Right lobe of liver (tissue), 6 donors: Measurements from ENCODE around the gene SETBP1. TPM values are rescaled to one million over a fixed set of nuclear protein-coding genes. Genes with fewer than 3 reads are reported as not detected.

Source experiments
- ATAC-seq, 4 donors: fragments of 200-7000 bp; cut with Tn5 transposase; one replicate each; pipeline ENCODE4 v1.9.1; 2020; ENCODE audit warnings: mild to moderate bottlenecking in 4 of 4, moderate library complexity in 4 of 4
- DNase-seq, 3 donors: peaks; one replicate each; pipeline ENCODE4 v3.0.0-alpha.2; 2020
- H3K27ac ChIP-seq, 3 donors: fragments of 200-600 bp; one replicate each; pipeline ENCODE4 v1.8.0; 2022
- H3K27me3 ChIP-seq, 2 donors: fragments of 200-600 bp; one replicate each; pipeline ENCODE4 v1.8.0; 2022
- H3K36me3 ChIP-seq, 4 donors: fragments of 200-600 bp; sonication (generic) in 1 of 4; one replicate each; pipeline versions ENCODE4 v1.5.1 to v1.8.0; 2017 to 2022; ENCODE audit warnings: control low read depth in 1 of 4
- H3K4me1 ChIP-seq, 4 donors: fragments of 200-600 bp; sonication (generic) in 1 of 4; one replicate each; pipeline versions ENCODE4 v1.5.1 to v1.8.0; 2017 to 2022; ENCODE audit warnings: control low read depth in 1 of 4
- H3K4me3 ChIP-seq, 3 donors: fragments of 200-600 bp; one replicate each; pipeline ENCODE4 v1.8.0; 2022
- H3K9me3 ChIP-seq, 4 donors: fragments of 200-600 bp; sonication (generic) in 1 of 4; one replicate each; pipeline versions ENCODE4 v1.5.1 to v1.8.0; 2017 to 2022; ENCODE audit warnings: control low read depth in 1 of 4
- CTCF ChIP-seq, 4 donors: fragments of 200-600 bp in 3 of 4; fragments of 450-650 bp in 1 of 4; IDR thresholded peaks; one replicate each; pipeline versions ENCODE4 v1.5.1 to v1.8.0; 2016 to 2022; ENCODE audit warnings: antibody characterized with exemption in 4 of 4, mild to moderate bottlenecking in 2 of 4
- POLR2A ChIP-seq: fragments of 450-650 bp; IDR thresholded peaks from one replicate; pipeline ENCODE4 v1.6.1; 2017; ENCODE audit warnings: antibody characterized with exemption, mild to moderate bottlenecking
- WGBS: methylation state at CpG from one replicate; pipeline ENCODE4 v1.1.6; 2018; ENCODE audit warnings: low coverage, low lambda C conversion rate; ENCODE audit not compliant: insufficient coverage; ENCODE audit errors: missing lambda C conversion rate; 5-methylcytosine and 5-hydroxymethylcytosine counted together
- intact Hi-C, 2 donors: fragments of 100-400 bp; cut with DNase I; formaldehyde crosslinking; loops; one replicate each; pipeline versions ENCODE4 v1.11.2 to v1.14.1; 2022
- total RNA-seq, 6 experiments: library from RNA; depleted of rRNA in 2 of 6; stranded (reverse); fragments of >200 nt in 2 of 6; fragmentation: NEBNext Ultra II Directional in 3 of 6; extraction: Animal tissue kit (Norgen Biotek cat#: 25700) in 3 of 6; gene quantifications; one replicate each; pipeline versions ENCODE4 v1.1.0 to v1.2.4, GENCODE V29; 2016 to 2023
- donor health status: DM: no; HTN: yes; CAD: no.
- donor health status: DM: no; HTN: no; CAD: no.
- donor health status: DM: no; HTN: no; CAD: no.
- donor health status: DM: no; HTN: yes; CAD: no.
- donor health status: DM: no; HTN: yes; CAD: no.

The SETBP1 gene
- total RNA-seq, 6 experiments from 2014 or later, result 14.3 to 29.1 (median 16.6) TPM

DNA sequence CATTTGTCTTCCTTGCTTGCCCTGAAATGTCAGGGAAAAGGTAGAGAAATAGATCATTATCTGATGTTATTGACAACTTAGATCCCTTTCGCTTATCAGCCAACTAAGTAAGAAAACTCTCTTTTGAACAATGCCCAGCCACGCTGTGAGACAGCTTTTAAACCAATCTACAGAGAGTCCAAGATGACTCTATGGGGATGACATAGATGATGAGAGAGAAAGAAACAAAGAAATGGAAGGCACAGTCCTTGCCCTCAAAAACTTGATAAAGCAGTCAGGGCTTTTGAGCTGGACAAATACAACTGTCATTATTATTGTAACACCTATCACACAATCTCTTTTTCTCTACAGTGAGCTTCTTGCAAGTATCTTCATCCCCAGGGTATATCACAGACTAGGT lies 222.6 kb downstream of the SETBP1 start:
- ATAC-seq, result no peak
- intact Hi-C loops, result no loop called here
- no peak for TF ChIP-seq POLR2A
- TF ChIP-seq CTCF (IDR thresholded peaks at IDR 0.05), result no peak
- H3K36me3 ChIP-seq, result no peaks in the 10 kb centered on the region
- 100% methylated on average over 2 of the region's 2 CpGs for WGBS
- no peaks in the 10 kb centered on the region for H3K4me1 ChIP-seq
- H3K27me3 ChIP-seq, result no peaks in the 10 kb centered on the region
- no peak overlapping the region for H3K4me3 ChIP-seq
- DNase-seq, result no peak
- no peaks in the 10 kb centered on the region for H3K9me3 ChIP-seq
- no peak overlapping the region for H3K27ac ChIP-seq

GRCh38 chr18:44904768-44905167 lies 224.1 kb downstream of the SETBP1 start:
- WGBS, result 90% methylated on average over 2 of the region's 2 CpGs
- intact Hi-C loops, result no loop called here

DNA sequence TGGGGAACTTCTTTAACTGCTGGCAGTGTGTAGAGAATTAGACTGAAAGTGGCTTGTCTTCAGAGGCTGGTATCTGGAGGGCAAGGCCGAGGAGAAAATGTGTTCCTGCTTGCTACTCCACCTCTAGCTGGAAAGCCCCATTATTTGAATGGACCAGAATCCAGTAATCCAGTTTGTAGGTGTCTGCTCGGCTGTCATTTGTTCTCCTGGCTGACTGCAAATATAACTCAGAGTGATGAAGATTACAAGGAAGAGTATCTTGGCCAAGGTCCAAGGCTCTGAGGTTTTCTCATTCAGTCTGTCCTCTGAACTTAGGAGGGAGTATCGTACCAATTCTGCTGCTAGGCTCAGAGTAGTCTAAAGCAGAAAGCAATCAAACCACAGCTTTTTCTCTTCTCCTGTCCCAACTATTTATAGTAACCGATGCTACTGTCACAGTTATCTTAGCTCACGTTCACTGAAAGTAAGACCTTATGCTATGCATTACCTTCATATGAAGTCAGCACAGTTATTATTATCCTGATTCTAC lies 228.6 kb downstream of the SETBP1 start:
- 57% methylated on average over 5 of the region's 5 CpGs for WGBS
- H3K36me3 ChIP-seq, result no peaks in the 10 kb centered on the region
- ATAC-seq, result no peak

More at GRCh38 chr18:44904768-44905167, 224.1 kb downstream of the SETBP1 start:
- Histone ChIP-seq H3K9me3 (no peaks in the 10 kb centered on the region), H3K4me3 (no peak overlapping the region), H3K36me3 (no peaks in the 10 kb centered on the region), H3K27me3 (no peaks in the 10 kb centered on the region), H3K27ac (no peak overlapping the region), H3K4me1 (no peaks in the 10 kb centered on the region)
- ATAC-seq (no peak), DNase-seq (no peak)
- no peak for TF ChIP-seq CTCF (IDR thresholded peaks at IDR 0.05)
- no peak for TF ChIP-seq POLR2A

DNA sequence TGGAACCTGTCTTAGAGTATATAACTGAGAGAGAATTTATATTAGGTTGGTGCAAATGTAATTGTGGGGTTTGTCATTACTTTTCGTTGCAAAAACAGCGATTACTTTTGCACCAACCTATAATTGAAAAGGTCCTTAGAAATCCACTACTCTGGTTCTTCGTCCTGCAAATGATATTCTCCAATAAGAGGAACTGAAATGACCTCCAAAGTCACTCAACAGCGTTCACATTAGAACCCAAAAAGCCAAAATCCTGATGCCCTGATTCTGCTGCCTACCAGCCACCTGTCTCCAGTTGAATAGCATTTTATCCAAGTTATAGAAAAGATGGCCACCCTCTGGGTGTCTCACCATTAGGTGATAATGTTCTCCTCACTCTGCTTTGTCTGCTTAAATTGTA lies 230.6 kb downstream of the SETBP1 start:
- Histone ChIP-seq H3K4me1 (peaks cover 0 to 9% (median 4%) of the 10 kb centered on the region in 4 donors), H3K4me3 (no peak overlapping the region), H3K9me3 (no peaks in the 10 kb centered on the region), H3K36me3 (no peaks in the 10 kb centered on the region), H3K27me3 (no peaks in the 10 kb centered on the region), H3K27ac (no peak overlapping the region)
- intact Hi-C loops, result no loop called here
- ATAC-seq, result no peak
- no peak for TF ChIP-seq CTCF (IDR thresholded peaks at IDR 0.05)
- no peak for TF ChIP-seq POLR2A
- WGBS, result 85% methylated on average over 4 of the region's 4 CpGs
- DNase-seq, result no peak

More for the DNA sequence above, 228.6 kb downstream of the SETBP1 start:
- TF ChIP-seq CTCF (IDR thresholded peaks at IDR 0.05) (no peak), POLR2A (no peak)
- Histone ChIP-seq H3K27me3 (no peaks in the 10 kb centered on the region), H3K4me1 (no peaks in the 10 kb centered on the region), H3K27ac (no peak overlapping the region), H3K9me3 (no peaks in the 10 kb centered on the region), H3K4me3 (no peak overlapping the region)
- no peak for DNase-seq
- intact Hi-C loops, result no loop called here

GRCh38 chr18:44911773-44912172 lies 231.1 kb downstream of the SETBP1 start:
- H3K4me1 ChIP-seq, result peaks cover 0 to 14% (median 6%) of the 10 kb centered on the region in 4 donors
- no peak overlapping the region for H3K27ac ChIP-seq
- DNase-seq (no peak), ATAC-seq (no peak)
- TF ChIP-seq CTCF (IDR thresholded peaks at IDR 0.05) (no peak), POLR2A (no peak)
- no peaks in the 10 kb centered on the region for H3K36me3 ChIP-seq
- no peaks in the 10 kb centered on the region for H3K27me3 ChIP-seq
- no peak overlapping the region for H3K4me3 ChIP-seq
- WGBS, result 59% methylated on average over 3 of the region's 3 CpGs
- H3K9me3 ChIP-seq, result no peaks in the 10 kb centered on the region
- intact Hi-C loops, result no loop called here
